GM18520 (cell line): Measurements from ENCODE around the gene PCED1B.
A peak's percentile ranks its signal among the peaks of the same experiment; 100 is the strongest.

Experiments used
- ATAC-seq: cut with Tn5 transposase; IDR thresholded peaks from one replicate; pipeline ENCODE4 v1.9.1; 2021; ENCODE audit not compliant: unreplicated experiment

PCED1B gene

GRCh38 chr12:47225356-47225755, 145.9 kb downstream of the PCED1B start:
- no peak for ATAC-seq

GRCh38 chr12:47226199-47226598, 146.8 kb downstream of the PCED1B start:
- ATAC-seq: no peak

DNA sequence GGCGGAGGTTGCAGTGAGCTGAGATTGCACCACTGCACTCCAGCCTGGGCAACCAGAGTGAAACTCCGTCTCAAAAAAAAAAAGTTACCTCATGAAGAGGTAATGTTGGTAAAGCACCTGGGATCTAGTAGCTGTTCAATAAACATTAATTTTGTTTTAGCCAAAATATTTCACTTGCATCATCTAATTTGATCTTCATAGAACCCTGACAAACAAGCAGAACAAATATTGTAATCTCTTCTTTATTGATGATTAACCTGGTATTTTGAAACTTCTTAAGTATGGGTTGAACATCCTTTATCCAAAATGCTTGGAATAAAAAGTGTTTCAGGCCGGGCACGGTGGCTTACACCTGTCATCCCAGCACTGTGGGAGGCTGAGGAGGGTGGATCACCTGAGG, 149.4 kb downstream of the PCED1B start:
- no peak for ATAC-seq

- ATAC-seq: no peak
Measured at GRCh38 chr12:47231456-47231855, 152.0 kb downstream of the PCED1B start.

DNA sequence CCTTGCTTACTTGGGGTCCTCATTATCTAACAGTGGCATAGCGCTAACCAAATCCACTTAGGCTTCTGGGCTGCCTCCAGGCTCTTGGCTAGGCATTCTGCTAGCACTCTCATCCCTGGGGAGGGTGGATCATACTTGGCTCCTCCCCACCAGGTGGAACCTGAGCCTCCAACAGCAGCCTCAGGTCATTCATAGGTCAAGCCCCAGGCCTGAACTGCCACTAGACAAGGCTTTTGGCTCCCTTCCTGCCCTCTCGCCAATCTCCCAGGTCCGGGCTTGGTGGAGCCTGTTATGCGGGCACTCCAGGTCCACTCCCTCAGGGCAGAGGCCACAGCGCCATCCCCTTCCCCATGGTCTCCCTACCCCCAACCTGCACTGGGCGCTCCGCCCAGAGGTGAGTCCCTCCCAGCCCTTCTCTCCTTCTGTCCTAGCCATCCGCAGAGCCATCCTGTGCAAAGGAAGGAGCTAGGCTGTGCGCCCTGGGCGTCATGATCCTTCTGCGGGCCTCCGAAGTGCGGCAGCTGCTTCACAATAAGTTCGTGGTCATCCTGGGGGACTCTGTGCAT, 155.2 kb downstream of the PCED1B start:
- no peak for ATAC-seq

DNA sequence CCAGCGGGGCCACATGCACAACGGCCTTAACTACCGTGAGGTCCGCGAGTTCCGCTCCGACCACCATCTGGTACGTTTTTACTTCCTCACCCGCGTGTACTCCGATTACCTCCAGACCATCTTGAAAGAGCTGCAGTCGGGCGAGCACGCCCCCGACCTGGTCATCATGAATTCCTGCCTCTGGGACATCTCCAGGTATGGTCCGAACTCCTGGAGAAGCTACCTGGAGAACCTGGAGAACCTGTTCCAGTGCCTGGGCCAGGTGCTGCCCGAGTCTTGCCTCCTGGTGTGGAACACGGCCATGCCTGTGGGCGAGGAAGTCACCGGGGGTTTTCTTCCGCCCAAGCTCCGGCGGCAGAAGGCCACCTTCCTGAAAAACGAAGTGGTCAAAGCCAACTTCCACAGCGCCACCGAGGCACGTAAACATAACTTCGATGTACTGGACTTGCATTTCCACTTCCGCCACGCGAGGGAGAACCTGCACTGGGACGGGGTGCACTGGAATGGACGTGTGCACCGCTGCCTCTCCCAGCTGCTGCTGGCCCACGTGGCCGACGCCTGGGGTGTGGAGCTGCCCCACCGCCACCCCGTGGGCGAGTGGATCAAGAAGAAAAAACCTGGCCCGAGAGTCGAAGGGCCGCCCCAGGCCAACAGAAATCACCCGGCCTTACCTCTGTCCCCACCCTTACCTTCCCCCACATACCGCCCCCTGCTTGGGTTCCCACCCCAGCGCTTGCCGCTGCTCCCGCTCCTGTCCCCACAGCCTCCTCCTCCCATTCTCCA, 156.0 kb downstream of the PCED1B start:
- ATAC-seq: no peak

- ATAC-seq: no peak
Measured at GRCh38 chr12:47236109-47236714, 156.8 kb downstream of the PCED1B start.

- ATAC-seq: no peak
Measured at GRCh38 chr12:47237751-47238211, 158.4 kb downstream of the PCED1B start.

DNA sequence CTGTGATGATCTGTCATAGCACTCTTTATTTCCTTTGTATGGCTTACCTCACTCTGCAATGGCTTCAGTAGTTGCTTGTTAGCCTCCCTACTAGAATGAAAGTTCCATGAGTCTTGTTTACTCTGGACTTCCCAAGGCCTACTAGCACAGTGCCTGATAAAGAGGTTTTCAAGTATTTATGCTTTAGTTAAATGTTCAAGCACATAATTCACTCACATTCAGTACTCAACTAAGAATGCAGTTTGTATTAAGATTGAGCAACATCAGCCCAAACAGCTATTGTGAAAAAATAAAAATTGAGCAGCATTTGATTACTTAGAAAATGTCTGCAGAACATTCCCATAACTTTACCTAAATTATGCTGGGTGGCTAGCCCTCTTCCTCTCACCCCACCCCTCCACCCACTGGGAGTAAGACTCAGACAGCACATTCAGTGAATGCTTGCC, 159.3 kb downstream of the PCED1B start:
- no peak for ATAC-seq

- no peak for ATAC-seq
Measured at GRCh38 chr12:47242426-47242825, 163.0 kb downstream of the PCED1B start.

DNA sequence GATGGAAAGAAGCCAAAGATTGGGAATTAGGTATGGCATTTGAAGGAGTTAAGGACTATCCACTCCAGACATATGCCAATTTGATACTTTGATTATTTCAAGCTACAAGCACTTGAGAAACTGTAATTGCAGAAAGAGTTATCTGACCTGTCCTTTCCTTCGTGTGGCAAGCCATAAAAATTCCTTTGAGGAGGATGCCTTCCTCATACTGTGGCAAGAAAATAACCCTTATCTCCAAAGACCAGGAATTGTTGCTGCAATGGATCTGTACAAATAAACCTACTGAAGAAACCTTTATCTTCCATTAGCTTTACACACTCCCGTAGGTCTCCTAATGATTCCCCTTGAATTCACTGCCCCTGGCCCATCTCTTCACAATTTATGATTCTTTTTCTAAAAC, 165.4 kb downstream of the PCED1B start:
- no peak for ATAC-seq

DNA sequence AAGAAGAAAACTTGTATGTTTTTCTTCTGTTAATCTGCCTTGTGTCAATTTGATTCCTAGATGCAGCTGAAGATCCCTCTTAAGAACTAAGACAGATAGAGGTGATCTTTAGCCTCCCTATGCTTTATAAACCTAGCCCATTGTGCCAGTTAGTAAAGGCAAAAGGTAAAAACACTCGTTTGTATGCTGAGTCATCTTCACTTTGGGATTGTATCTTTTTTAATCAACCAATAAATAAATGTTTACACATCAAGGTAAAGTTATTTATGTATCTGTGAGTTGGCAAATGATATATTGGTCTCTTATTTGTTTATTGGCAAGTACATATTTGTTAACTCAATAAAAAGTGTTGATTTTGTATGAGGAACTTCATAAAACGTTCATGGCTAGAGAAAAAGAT, 166.2 kb downstream of the PCED1B start:
- ATAC-seq: no peak

- no peak for ATAC-seq
Measured at GRCh38 chr12:47247418-47247817, 168.0 kb downstream of the PCED1B start.

DNA sequence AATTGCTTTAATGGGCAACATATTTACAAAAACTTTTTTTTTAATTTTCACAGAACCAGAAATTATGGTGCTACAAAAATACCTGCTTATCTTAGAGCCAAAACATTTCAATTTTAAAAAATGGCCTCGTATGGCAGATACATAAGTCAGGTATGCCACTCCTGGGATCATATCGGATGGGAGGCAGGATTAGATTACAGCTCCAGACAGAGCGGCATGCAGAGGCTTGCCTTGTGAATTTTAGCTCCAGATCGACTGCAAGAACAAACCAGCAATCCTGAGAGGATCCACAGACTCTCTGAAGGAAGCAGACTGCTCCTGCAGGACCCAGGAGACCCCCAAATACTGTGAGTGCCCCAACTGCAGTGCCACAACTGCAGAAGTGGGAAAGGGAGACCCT, 169.7 kb downstream of the PCED1B start:
- ATAC-seq: no peak

DNA sequence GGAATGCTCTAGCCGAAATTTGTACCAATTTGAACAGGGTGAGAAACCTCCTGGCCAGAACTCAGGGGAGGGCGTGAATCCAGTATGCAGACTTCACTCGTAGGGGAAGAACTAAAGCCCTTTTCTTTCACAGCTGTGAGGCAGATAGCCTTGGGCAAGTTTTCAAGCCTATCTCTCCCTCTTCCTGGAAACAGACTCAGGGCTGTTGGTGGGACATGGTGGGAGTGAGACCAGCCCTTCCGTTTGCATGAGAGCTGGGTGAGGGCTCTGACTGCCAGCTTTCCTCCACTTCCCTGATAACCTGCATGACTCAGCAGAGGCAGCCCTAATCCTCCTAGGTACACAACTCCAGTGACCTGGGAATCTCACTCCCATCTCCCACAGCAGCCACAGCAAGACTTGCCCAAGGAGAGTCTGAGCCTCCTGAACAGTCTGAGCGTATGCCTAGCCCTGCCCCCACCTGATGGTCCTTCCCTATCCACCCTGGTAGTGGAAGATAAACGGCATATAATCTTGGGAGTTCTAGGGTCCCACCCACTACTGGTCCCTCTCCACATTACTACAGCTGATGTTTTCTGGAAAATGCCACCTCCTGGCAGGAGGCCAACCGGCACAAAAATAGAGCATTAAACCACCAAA, 170.4 kb downstream of the PCED1B start:
- ATAC-seq: no peak

DNA sequence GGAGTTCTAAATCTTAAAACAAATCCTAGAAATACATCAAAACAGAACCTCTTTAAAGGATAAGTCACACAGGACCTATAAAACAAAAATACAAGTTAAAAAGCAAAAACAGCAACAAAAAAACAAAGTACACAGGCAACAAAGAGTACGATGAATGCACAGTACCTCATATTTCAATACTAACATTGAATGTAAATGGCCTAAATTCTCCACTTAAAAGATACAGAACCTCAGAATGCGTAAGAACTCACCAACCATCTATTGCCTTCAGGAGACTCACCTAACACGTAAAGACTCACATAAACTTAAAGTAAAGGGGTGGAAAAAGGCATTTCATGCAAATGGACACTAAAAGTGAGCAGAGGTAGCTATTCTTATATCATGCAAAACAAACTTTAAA, 172.5 kb downstream of the PCED1B start:
- no peak for ATAC-seq

DNA sequence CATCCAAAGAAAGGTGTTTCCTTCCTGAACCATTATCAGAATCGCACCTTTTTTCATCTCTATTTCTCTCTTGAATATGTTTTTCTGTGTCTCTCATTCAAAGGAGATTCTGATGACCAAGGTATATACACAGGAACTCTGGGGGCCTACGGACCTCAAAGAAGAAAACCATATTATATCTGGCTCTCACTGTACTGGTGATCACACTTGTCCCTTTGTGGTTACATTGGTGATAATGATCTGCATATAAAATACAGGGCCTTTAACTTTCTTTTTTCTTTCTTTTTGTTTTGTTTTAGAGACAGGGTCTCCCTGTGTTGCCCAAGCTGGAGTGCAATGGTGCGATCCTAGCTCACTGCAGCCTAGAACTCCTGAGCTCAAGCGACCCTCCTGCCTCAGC, 185.5 kb downstream of the PCED1B start:
- no peak for ATAC-seq

GRCh38 chr12:47265391-47265790, 186.0 kb downstream of the PCED1B start:
- ATAC-seq: no peak

DNA sequence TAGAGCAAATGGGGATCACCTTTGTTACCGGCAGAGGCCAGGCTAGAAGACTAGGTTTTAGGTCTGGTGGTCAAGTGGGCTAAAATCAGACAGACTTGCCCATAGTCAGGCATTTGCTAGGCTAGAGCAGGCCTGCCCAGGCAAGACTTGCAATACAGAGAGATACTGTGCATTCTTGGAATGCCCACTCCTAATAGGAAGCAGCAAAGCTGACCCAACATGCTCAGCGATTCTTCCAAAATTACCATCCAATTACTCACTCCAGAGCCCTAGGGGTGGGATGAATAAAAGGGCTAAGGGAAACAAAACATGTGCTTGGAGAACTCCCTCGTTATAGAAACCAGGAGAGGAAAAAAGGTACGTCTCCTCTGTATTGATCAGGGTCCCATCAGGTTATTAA, 188.2 kb downstream of the PCED1B start:
- no peak for ATAC-seq

DNA sequence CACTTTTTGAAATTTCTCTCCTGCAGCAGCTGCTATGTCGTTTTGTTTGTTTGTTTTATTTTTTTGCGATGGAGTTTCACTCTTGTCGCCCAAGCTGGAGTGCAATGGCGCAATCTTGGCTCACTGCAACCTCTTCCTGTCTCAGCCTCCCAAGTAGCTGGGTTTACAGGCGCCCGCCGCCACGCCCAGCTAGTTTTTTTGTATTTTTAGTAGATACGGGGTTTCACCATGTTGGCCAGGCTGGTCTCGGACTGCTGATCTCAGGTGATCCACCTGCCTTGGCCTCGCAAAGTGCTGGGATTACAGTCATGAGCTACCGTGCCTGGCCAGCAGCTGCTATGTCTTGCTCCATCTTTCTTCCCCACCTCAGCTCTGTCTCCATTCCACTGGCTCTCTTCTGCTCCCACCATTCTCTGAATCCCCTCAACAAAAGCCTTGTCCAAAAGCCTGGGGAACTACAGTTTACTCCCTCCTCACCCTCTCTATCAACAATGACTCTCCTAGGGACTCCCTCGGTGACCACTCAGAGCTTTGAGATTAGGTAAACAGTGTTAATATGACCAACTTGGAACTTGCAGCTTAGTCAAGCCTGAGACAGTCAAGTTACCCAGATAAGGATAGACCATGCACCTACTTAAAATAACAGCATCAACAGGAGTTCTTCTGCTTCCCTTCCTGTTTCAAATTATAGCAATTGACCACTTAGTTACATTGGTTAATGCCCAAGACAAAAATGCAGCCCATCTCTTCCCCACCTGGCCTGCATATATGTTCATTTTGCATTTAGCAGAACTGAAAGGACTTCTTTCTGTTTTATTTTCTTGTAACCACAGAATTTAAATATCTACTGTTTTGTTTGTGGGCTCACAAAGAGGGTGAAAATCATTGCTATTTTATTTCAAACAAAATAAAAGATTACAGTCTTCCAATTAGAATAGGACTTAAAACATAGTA, 189.4 kb downstream of the PCED1B start:
- ATAC-seq: peak; percentile 75

GRCh38 chr12:47269916-47270315, 190.5 kb downstream of the PCED1B start:
- ATAC-seq: no peak
